HepG2 (cell line): ENCODE measurements around the gene MTF2. TPM values are rescaled to one million over a fixed set of nuclear protein-coding genes. Genes with fewer than 3 reads are reported as not detected.
"Not testable (repeated sequence)": the region's sequence is repeated elsewhere in the genome, so short reads cannot be mapped to it uniquely, and the experiment has no call there.

ENCODE experiments used
- ATAC-seq: fragments of 200-7000 bp; cut with Tn5 transposase; 3 replicates; pipeline ENCODE4 v1.9.1; 2020; ENCODE audit warnings: mild to moderate bottlenecking, moderate library complexity
- BruUV-seq: library from RNA; stranded (reverse); fragments of 400-500 nt; replicated peaks from 2 replicates; lab custom pipeline; 2021; lab: Mats Ljungman, UMichigan
- CTCF ChIA-PET: fragments of 300-600 bp; formaldehyde crosslinking; extraction: SDS; loops from one replicate; lab custom pipeline; 2021; ENCODE audit warnings: low total read pairs, inconsistent platforms, low intra/inter-chr PET ratio; lab: Yijun Ruan, JAX
- POLR2A ChIA-PET: fragments of 350-600 bp; sonication (Branson Sonifier 250); formaldehyde crosslinking; loops from one replicate; lab custom pipeline; 2020; ENCODE audit warnings: antibody characterized with exemption, inconsistent platforms; lab: Yijun Ruan, JAX
- DNase-seq: peaks from one replicate; pipeline ENCODE4 v3.0.0-alpha.2; 2015; ENCODE audit warnings: low spot score
- FAIRE-seq: peaks from 3 replicates; lab custom pipeline; 2011; peaks lifted over from hg19 to GRCh38; lab: Jason Lieb, UNC
- H2AFZ ChIP-seq: one replicate; pipeline ENCODE4 v1.6.1; 2011; ENCODE audit warnings: low read length, inconsistent platforms
- H3K27ac ChIP-seq: fragments of 300-600 bp; 3 replicates; pipeline ENCODE4 v1.8.0; 2011; ENCODE audit warnings: mixed run types, mild to moderate bottlenecking, mixed read lengths, low read length, inconsistent platforms; ENCODE audit not compliant: insufficient read depth; ENCODE audit errors: extremely low read length
- H3K27me3 ChIP-seq, 2 experiments: fragments of 200-600 bp in 1 of 2; 2 replicates in 1 of 2; 3 replicates in 1 of 2; pipeline versions ENCODE4 v1.6.0 to v1.8.0; 2011; ENCODE audit warnings: low read length in 2 of 2, mild to moderate bottlenecking in 2 of 2, moderate library complexity in 2 of 2, inconsistent platforms in 1 of 2; ENCODE audit not compliant: insufficient read depth in 2 of 2, control insufficient read depth in 1 of 2
- H3K36me3 ChIP-seq, 2 experiments: fragments of 200-600 bp in 1 of 2; replicated peaks in 1 of 2; 2 replicates in 1 of 2; 3 replicates in 1 of 2; pipeline versions ENCODE4 v1.5.1 to v1.8.0; 2011; ENCODE audit warnings: low read length in 2 of 2, inconsistent platforms in 1 of 2; ENCODE audit not compliant: insufficient read depth in 2 of 2, control insufficient read depth in 1 of 2
- H3K4me1 ChIP-seq: 2 replicates; pipeline ENCODE4 v1.5.1; 2012; ENCODE audit warnings: low read length, inconsistent platforms; ENCODE audit not compliant: insufficient read depth
- H3K4me2 ChIP-seq: 2 replicates; pipeline ENCODE4 v1.6.0; 2011; ENCODE audit warnings: low read depth, low read length, inconsistent platforms
- H3K4me3 ChIP-seq, 3 experiments: fragments of 200-600 bp in 1 of 3; sonication (generic), shearing (Covaris generic) in 1 of 3; replicated peaks in 1 of 3; 2 replicates each; pipeline ENCODE4 v1.5.1; 2011 to 2016; ENCODE audit warnings: low read length in 3 of 3, inconsistent platforms in 2 of 3, low read depth in 2 of 3, mild to moderate bottlenecking in 2 of 3, control low read depth in 1 of 3, mixed read lengths in 1 of 3; ENCODE audit not compliant: insufficient read depth in 1 of 3
- H3K79me2 ChIP-seq: one replicate; pipeline ENCODE4 v1.6.1; 2011; ENCODE audit warnings: low read length, inconsistent platforms; ENCODE audit not compliant: insufficient read depth
- H3K9ac ChIP-seq: 2 replicates; pipeline ENCODE4 v1.6.0; 2011; ENCODE audit warnings: mild to moderate bottlenecking, low read depth, low read length, inconsistent platforms; ENCODE audit not compliant: insufficient read depth
- H3K9me3 ChIP-seq: 2 replicates; pipeline ENCODE4 v1.5.1; 2012; ENCODE audit warnings: mild to moderate bottlenecking, low read length
- H4K20me1 ChIP-seq: 2 replicates; pipeline ENCODE4 v1.6.0; 2011; ENCODE audit warnings: inconsistent platforms, mild to moderate bottlenecking, low read length, moderate library complexity; ENCODE audit not compliant: insufficient read depth
- ATF7 ChIP-seq, 2 experiments: fragments of 450-650 bp in 1 of 2; sonication (generic) in 1 of 2; formaldehyde crosslinking in 1 of 2; IDR thresholded peaks; 2 replicates each; pipeline versions ENCODE4 v1.4.0 to v1.6.1; 2016 to 2020; ENCODE audit warnings: antibody characterized with exemption in 1 of 2, mild to moderate bottlenecking in 1 of 2, missing genetic modification reagents in 1 of 2
- RARG ChIP-seq: sonication (generic); formaldehyde crosslinking; IDR thresholded peaks from 2 replicates; pipeline ENCODE4 v1.4.0; 2020; ENCODE audit warnings: low read depth, mild to moderate bottlenecking, missing genetic modification reagents
- WGBS: methylation state at CpG from one replicate; pipeline ENCODE4 v1.1.6; 2017; ENCODE audit warnings: low lambda C conversion rate; 5-methylcytosine and 5-hydroxymethylcytosine counted together
- in situ Hi-C: cut with HindIII; loops from 2 replicates; pipeline ENCODE4 v1.10.0; 2017; ENCODE audit warnings: low pct_unique_long_range_greater_than_20kb; ENCODE audit not compliant: extremely low pct_ligation_motif_present
- intact Hi-C: fragments of 100-400 bp; cut with micrococcal nuclease; formaldehyde crosslinking; loops from one replicate; pipeline ENCODE4 v1.10.0; 2022; ENCODE audit not compliant: unreplicated experiment
- polyA plus RNA-seq, 8 experiments: library from polyadenylated mRNA; depleted of rRNA in 3 of 8; stranded (reverse) in 7 of 8; unstranded in 1 of 8; fragments of >200 nt; fragmentation: Illumina TruSeq in 4 of 8; extraction: Trizol in 4 of 8; gene quantifications; 2 replicates each; pipeline versions ENCODE4 v1.2.1 to v1.2.3, GENCODE V29; 2011 to 2016; ENCODE audit warnings: low read depth in 4 of 8, missing spikeins in 1 of 8, mixed read lengths in 1 of 8; ENCODE audit not compliant: insufficient read depth in 1 of 8
- total RNA-seq, 5 experiments: library from RNA; depleted of rRNA; stranded (reverse); fragments of >200 nt; fragmentation: Illumina TruSeq; extraction: Trizol; gene quantifications; 2 replicates each; pipeline ENCODE4 v1.2.3, GENCODE V29; 2016; ENCODE audit warnings: low read depth in 1 of 5
- TF ChIP-seq, protein P1 (sequence below): sonication (generic); formaldehyde crosslinking; IDR thresholded peaks from 2 replicates; pipeline ENCODE4 v1.8.1; 2023; ENCODE audit warnings: mild to moderate bottlenecking, missing genetic modification reagents, borderline replicate concordance

MTF2 gene
- total and polyA plus RNA-seq, 2 of the 13 experiments (the other 11 are each of a cell fraction or from before 2014, with no cell fraction given) = 48.7 to 53.9 TPM

DNA sequence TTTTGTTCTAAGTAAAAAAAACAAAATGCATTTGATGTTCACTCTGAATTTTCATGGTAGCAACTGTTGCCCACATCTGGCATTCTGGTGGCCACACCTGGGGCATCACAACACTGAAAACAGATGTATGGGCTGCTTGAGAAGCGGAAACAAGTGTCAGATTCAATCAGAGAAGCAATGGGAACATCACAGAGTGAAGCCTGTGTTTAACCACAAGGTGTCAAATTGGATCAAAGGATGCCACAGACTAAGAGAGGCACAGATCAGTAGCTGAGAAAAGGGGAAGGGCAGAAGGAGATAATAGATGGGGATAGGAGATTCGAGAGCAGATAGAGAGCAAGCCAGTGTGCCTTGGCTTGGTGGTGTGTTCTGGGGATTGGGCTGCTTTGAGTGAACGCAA lies 49.8 kb upstream of the MTF2 start:
- intact Hi-C loops (no loop called here), in situ Hi-C loops (no loop called here)
- FAIRE-seq = no peak
- no peaks in the 10 kb centered on the region for H3K4me1 ChIP-seq
- H2AFZ ChIP-seq = no peak overlapping the region
- no peak for DNase-seq
- 48% methylated on average over 3 of the region's 3 CpGs for WGBS
- ATAC-seq = no peak
- H3K4me3 ChIP-seq = no peak overlapping the region
- no peaks in the 10 kb centered on the region; a peak in 1 of 5 replicates for H3K27me3 ChIP-seq
- no TSS peak for BruUV-seq
- H3K79me2 ChIP-seq = no peaks in the 10 kb centered on the region
- no peaks in the 10 kb centered on the region for H3K36me3 ChIP-seq
- no peak overlapping the region for H3K27ac ChIP-seq
- TF ChIP-seq ATF7 (IDR thresholded peaks at IDR 0.05) = no peak
- no peak for TF ChIP-seq ATF7 (CRISPR knock-in tag; IDR thresholded peaks at IDR 0.05)
- TF ChIP-seq RARG (CRISPR knock-in tag) = no peak
- TF ChIP-seq, protein P1, sequence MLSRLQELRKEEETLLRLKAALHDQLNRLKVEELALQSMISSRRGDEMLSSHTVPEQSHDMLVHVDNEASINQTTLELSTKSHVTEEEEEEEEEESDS (CRISPR knock-in tag) = no peak
- ChIA-PET POLR2A (no interaction called here), CTCF (no interaction called here)
- H3K4me2 ChIP-seq = no peak overlapping the region
- H3K9me3 ChIP-seq = no peaks in the 10 kb centered on the region
- no peak overlapping the region for H3K9ac ChIP-seq
- H4K20me1 ChIP-seq = no peaks in the 10 kb centered on the region

DNA sequence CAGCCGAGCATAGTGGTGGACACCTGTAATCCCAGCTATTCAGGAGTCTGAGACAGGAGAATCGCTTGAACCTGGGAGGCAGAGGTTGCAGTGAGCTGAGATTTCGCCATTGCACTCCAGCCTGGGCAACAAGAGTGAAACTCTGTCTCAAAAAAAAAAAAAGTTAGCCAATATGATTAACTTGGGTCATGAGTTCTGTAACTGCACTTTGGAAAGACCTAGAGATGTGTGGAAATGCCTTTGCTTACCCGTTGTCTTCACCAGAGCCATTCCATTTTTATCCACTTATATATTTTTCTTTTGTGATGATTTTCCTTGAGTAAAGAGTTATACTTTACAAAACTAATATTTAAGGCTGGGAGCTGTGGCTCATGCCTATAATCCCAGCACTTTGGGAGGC lies 48.9 kb upstream of the MTF2 start:
- H2AFZ ChIP-seq, H3K27ac ChIP-seq, H3K9me3 ChIP-seq, in situ Hi-C loops, H3K4me1 ChIP-seq, FAIRE-seq, ATAC-seq, H4K20me1 ChIP-seq, intact Hi-C loops, BruUV-seq, H3K4me3 ChIP-seq, H3K9ac ChIP-seq, H3K36me3 ChIP-seq, H3K79me2 ChIP-seq, H3K4me2 ChIP-seq, POLR2A ChIA-PET, H3K27me3 ChIP-seq, DNase-seq, CTCF ChIA-PET: not testable (repeated sequence)
- 4% methylated on average over 4 of the region's 4 CpGs for WGBS
